Measurements from ENCODE around the gene UGGT2. TPM values are rescaled to one million over a fixed set of nuclear protein-coding genes. Genes with fewer than 3 reads are reported as not detected.
"Not testable (repeated sequence)": the region's sequence is repeated elsewhere in the genome, so short reads cannot be mapped to it uniquely, and the experiment has no call there.

The UGGT2 gene
- total RNA-seq, 3 donors from 2014 or later (not counting 1 experiment from before 2014, with no cell fraction given) = 0.63 to 1.4 (median 1.3) TPM

- Histone ChIP-seq H3K27ac (ENCODE audit: low read length) (no peak overlapping the region), H3K36me3 (ENCODE audit: control insufficient read depth, insufficient read depth, low read length) (peaks cover 34% of the 10 kb centered on the region), H3K4me1 (ENCODE audit: control insufficient read depth, insufficient read depth, low read length) (no peaks in the 10 kb centered on the region), H3K27me3 (ENCODE audit: control insufficient read depth, insufficient read depth, low read length) (no peaks in the 10 kb centered on the region), H3K4me3 (ENCODE audit: low read length) (no peak overlapping the region), H3K9me3 (ENCODE audit: control insufficient read depth, insufficient read depth, low read length) (no peaks in the 10 kb centered on the region)
- no peak for DNase-seq
- no peak for ATAC-seq
- H3K36me3 Mint-ChIP-seq = peaks cover 15% of the 10 kb centered on the region
- WGBS (ENCODE audit: insufficient coverage) = 87% methylated on average over 2 of the region's 3 CpGs
- no peak overlapping the region for H3K27ac Mint-ChIP-seq
- intact Hi-C loops (cut with micrococcal nuclease) = no loop called here
- peaks cover 2 to 14% of the 10 kb centered on the region in 2 donors for H3K4me1 Mint-ChIP-seq
- no peak for TF ChIP-seq CTCF (IDR thresholded peaks at IDR 0.05)
- no peaks in the 10 kb centered on the region for H3K9me3 Mint-ChIP-seq
- no peak overlapping the region for H3K4me3 Mint-ChIP-seq
- no peaks in the 10 kb centered on the region for H3K27me3 Mint-ChIP-seq (ENCODE audit: low read depth in 2 of 2)
Measured at GRCh38 chr13:95784900-95785290, 268.3 kb downstream of the UGGT2 start.

GRCh38 chr13:95784161-95784899, 268.9 kb downstream of the UGGT2 start:
- H3K4me1 Mint-ChIP-seq = peaks cover 0 to 12% of the 10 kb centered on the region in 2 donors
- WGBS (ENCODE audit: insufficient coverage) = 94% methylated on average over 6 of the region's 6 CpGs

GRCh38 chr13:95783747-95784146, 269.5 kb downstream of the UGGT2 start:
- intact Hi-C loops (cut with micrococcal nuclease) = no loop called here
- Mint-ChIP-seq H3K9me3 (no peaks in the 10 kb centered on the region), H3K36me3 (peaks cover 4% of the 10 kb centered on the region), H3K4me3 (no peak overlapping the region), H3K27ac (no peak overlapping the region), H3K27me3 (ENCODE audit: low read depth in 2 of 2) (no peaks in the 10 kb centered on the region), H3K4me1 (peaks cover 0 to 12% of the 10 kb centered on the region in 2 donors)
- H3K27me3 ChIP-seq (ENCODE audit: control insufficient read depth, insufficient read depth, low read length) = no peaks in the 10 kb centered on the region
- ATAC-seq = no peak
- no peaks in the 10 kb centered on the region for H3K9me3 ChIP-seq (ENCODE audit: control insufficient read depth, insufficient read depth, low read length)
- no peak overlapping the region for H3K27ac ChIP-seq (ENCODE audit: low read length)
- TF ChIP-seq CTCF (IDR thresholded peaks at IDR 0.05) = no peak
- peaks cover 31% of the 10 kb centered on the region for H3K36me3 ChIP-seq (ENCODE audit: control insufficient read depth, insufficient read depth, low read length)
- no peak for DNase-seq
- 98% methylated on average over 5 of the region's 5 CpGs for WGBS (ENCODE audit: insufficient coverage)
- H3K4me3 ChIP-seq (ENCODE audit: low read length) = no peak overlapping the region
- no peaks in the 10 kb centered on the region for H3K4me1 ChIP-seq (ENCODE audit: control insufficient read depth, insufficient read depth, low read length)

More at GRCh38 chr13:95784161-95784899, 268.9 kb downstream of the UGGT2 start:
- H3K4me3 ChIP-seq (ENCODE audit: low read length) = no peak overlapping the region
- no peak for ATAC-seq
- H3K4me1 ChIP-seq (ENCODE audit: control insufficient read depth, insufficient read depth, low read length) = no peaks in the 10 kb centered on the region
- TF ChIP-seq CTCF (IDR thresholded peaks at IDR 0.05) = no peak
- DNase-seq = no peak
- Mint-ChIP-seq H3K4me3 (no peak overlapping the region), H3K27ac (no peak overlapping the region), H3K36me3 (peaks cover 10% of the 10 kb centered on the region), H3K27me3 (ENCODE audit: low read depth in 2 of 2) (no peaks in the 10 kb centered on the region), H3K9me3 (no peaks in the 10 kb centered on the region)
- no peak overlapping the region for H3K27ac ChIP-seq (ENCODE audit: low read length)
- peaks cover 34% of the 10 kb centered on the region for H3K36me3 ChIP-seq (ENCODE audit: control insufficient read depth, insufficient read depth, low read length)
- H3K27me3 ChIP-seq (ENCODE audit: control insufficient read depth, insufficient read depth, low read length) = no peaks in the 10 kb centered on the region
- no peaks in the 10 kb centered on the region for H3K9me3 ChIP-seq (ENCODE audit: control insufficient read depth, insufficient read depth, low read length)
- intact Hi-C loops (cut with micrococcal nuclease) = no loop called here

- DNase-seq; intact Hi-C loops (cut with micrococcal nuclease); H3K4me3 Mint-ChIP-seq; H3K9me3 ChIP-seq (ENCODE audit: control insufficient read depth, insufficient read depth, low read length); H3K36me3 Mint-ChIP-seq; H3K4me3 ChIP-seq (ENCODE audit: low read length); H3K27ac Mint-ChIP-seq; H3K27ac ChIP-seq (ENCODE audit: low read length); H3K4me1 ChIP-seq (ENCODE audit: control insufficient read depth, insufficient read depth, low read length); H3K27me3 Mint-ChIP-seq (ENCODE audit: low read depth in 2 of 2); H3K9me3 Mint-ChIP-seq; H3K27me3 ChIP-seq (ENCODE audit: control insufficient read depth, insufficient read depth, low read length); ATAC-seq: not testable (repeated sequence)
- no CpG with 5 or more reads among the region's 1 CpG for WGBS (ENCODE audit: insufficient coverage)
- peaks cover 6 to 20% of the 10 kb centered on the region in 2 donors for H3K4me1 Mint-ChIP-seq
- H3K36me3 ChIP-seq (ENCODE audit: control insufficient read depth, insufficient read depth, low read length) = peaks cover 14% of the 10 kb centered on the region
Measured at GRCh38 chr13:95781940-95782339, 271.3 kb downstream of the UGGT2 start.
